Esophagus muscularis mucosa (tissue), 4 donors: Measurements from ENCODE around the gene DOCK4. TPM values are rescaled to one million over a fixed set of nuclear protein-coding genes. Genes with fewer than 3 reads are reported as not detected.

Experiments used
- DNase-seq: peaks from one replicate; pipeline ENCODE4 v3.0.0-alpha.2; 2017; ENCODE audit errors: extremely low spot score
- H3K27ac ChIP-seq, 4 donors: fragments of 200-600 bp; sonication (generic); replicated peaks in 1 of 4; 1 replicate in 3 of 4; 2 replicates in 1 of 4; pipeline ENCODE4 v1.5.1; 2016 to 2019; ENCODE audit warnings: mild to moderate bottlenecking in 1 of 4
- H3K27me3 ChIP-seq, 4 donors: fragments of 200-600 bp; sonication (generic); one replicate each; pipeline versions ENCODE4 v1.5.1 to v1.6.0; 2016 to 2019
- H3K36me3 ChIP-seq, 4 donors: fragments of 200-600 bp; sonication (generic); one replicate each; pipeline ENCODE4 v1.5.1; 2016 to 2019
- H3K4me1 ChIP-seq, 4 donors: fragments of 200-600 bp; sonication (generic); one replicate each; pipeline ENCODE4 v1.5.1; 2016 to 2019
- H3K4me3 ChIP-seq, 4 donors: fragments of 200-600 bp; sonication (generic); 1 replicate in 2 of 4; 2 replicates in 2 of 4; pipeline ENCODE4 v1.5.1; 2016 to 2019; ENCODE audit warnings: mild to moderate bottlenecking in 4 of 4, moderate library complexity in 1 of 4
- H3K9me3 ChIP-seq, 4 donors: fragments of 200-600 bp; sonication (generic); 1 replicate in 3 of 4; 2 replicates in 1 of 4; pipeline ENCODE4 v1.5.1; 2016 to 2019
- EP300 ChIP-seq: sonication (generic); formaldehyde crosslinking; IDR thresholded peaks from one replicate; pipeline ENCODE4 v1.6.1; 2017; ENCODE audit warnings: antibody characterized with exemption
- POLR2A ChIP-seq: fragments of 450-650 bp; IDR thresholded peaks from one replicate; pipeline ENCODE4 v1.6.1; 2017; ENCODE audit warnings: antibody characterized with exemption, moderate library complexity, mild to moderate bottlenecking, low read depth
- POLR2AphosphoS5 ChIP-seq, 2 donors: sonication (generic); formaldehyde crosslinking; IDR thresholded peaks; one replicate each; pipeline ENCODE4 v1.6.1; 2017; ENCODE audit warnings: antibody characterized with exemption in 2 of 2
- WGBS: methylation state at CpG from one replicate; pipeline ENCODE4 v1.1.5; 2018; 5-methylcytosine and 5-hydroxymethylcytosine counted together
- intact Hi-C: fragments of 100-400 bp; cut with DNase I; formaldehyde crosslinking; loops from one replicate; pipeline ENCODE4 v1.15.1; 2023
- total RNA-seq, 4 donors: library from RNA; depleted of rRNA; stranded (reverse); fragments of >200 nt; gene quantifications; one replicate each; pipeline versions ENCODE4 v1.1.0 to v1.2.1, GENCODE V29; 2016
- TF ChIP-seq, protein P1 (sequence below), 3 experiments: fragments of 200-600 bp in 2 of 3; fragments of 450-650 bp in 1 of 3; sonication (generic) in 2 of 3; IDR thresholded peaks; one replicate each; pipeline ENCODE4 v1.5.1; 2017 to 2019; ENCODE audit warnings: antibody characterized with exemption in 3 of 3, mild to moderate bottlenecking in 2 of 3, moderate library complexity in 1 of 3

DOCK4 gene
- total RNA-seq, 4 donors from 2014 or later, result 14.0 to 25.3 (median 18.8) TPM

GRCh38 chr7:112138325-112138852 is 67.8 kb downstream of the DOCK4 start:
- intact Hi-C loops, result loop anchor here (10.0 kb wide), 1 partner anchor 66 kb away; the partner anchor contains the start of genes DOCK4 and ZNF277
- peaks cover 8 to 32% (median 24%) of the 10 kb centered on the region in 4 donors for H3K4me1 ChIP-seq
- DNase-seq, result no peak
- WGBS, result 89% methylated on average over 3 of the region's 3 CpGs
- H3K9me3 ChIP-seq, result no peaks in the 10 kb centered on the region
- H3K36me3 ChIP-seq, result no peaks in the 10 kb centered on the region
- H3K4me3 ChIP-seq, result no peak overlapping the region
- no peak overlapping the region for H3K27ac ChIP-seq
- TF ChIP-seq POLR2A (no peak), EP300 (no peak), POLR2AphosphoS5 (IDR thresholded peaks at IDR 0.05) (no peak)
- TF ChIP-seq, protein P1, sequence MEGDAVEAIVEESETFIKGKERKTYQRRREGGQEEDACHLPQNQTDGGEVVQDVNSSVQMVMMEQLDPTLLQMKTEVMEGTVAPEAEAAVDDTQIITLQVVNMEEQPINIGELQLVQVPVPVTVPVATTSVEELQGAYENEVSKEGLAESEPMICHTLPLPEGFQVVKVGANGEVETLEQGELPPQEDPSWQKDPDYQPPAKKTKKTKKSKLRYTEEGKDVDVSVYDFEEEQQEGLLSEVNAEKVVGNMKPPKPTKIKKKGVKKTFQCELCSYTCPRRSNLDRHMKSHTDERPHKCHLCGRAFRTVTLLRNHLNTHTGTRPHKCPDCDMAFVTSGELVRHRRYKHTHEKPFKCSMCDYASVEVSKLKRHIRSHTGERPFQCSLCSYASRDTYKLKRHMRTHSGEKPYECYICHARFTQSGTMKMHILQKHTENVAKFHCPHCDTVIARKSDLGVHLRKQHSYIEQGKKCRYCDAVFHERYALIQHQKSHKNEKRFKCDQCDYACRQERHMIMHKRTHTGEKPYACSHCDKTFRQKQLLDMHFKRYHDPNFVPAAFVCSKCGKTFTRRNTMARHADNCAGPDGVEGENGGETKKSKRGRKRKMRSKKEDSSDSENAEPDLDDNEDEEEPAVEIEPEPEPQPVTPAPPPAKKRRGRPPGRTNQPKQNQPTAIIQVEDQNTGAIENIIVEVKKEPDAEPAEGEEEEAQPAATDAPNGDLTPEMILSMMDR (IDR thresholded peaks at IDR 0.05), result no peak
- H3K27me3 ChIP-seq, result no peaks in the 10 kb centered on the region

- no peaks in the 10 kb centered on the region for H3K27me3 ChIP-seq
- no peak for TF ChIP-seq POLR2AphosphoS5 (IDR thresholded peaks at IDR 0.05)
- TF ChIP-seq, protein P1 (IDR thresholded peaks at IDR 0.05), result no peak
- intact Hi-C loops, result loop anchor here (10.0 kb wide), 1 partner anchor 67 kb away; the partner anchor contains the start of genes DOCK4 and ZNF277
- H3K36me3 ChIP-seq, result no peaks in the 10 kb centered on the region
- no peak overlapping the region for H3K4me3 ChIP-seq
- no peak for DNase-seq
- H3K27ac ChIP-seq, result peak overlapping the region in 1 of 4 donors; percentile 1
- peaks cover 16 to 31% (median 21%) of the 10 kb centered on the region in 4 donors for H3K4me1 ChIP-seq
- WGBS, result 89% methylated on average over 3 of the region's 3 CpGs
- H3K9me3 ChIP-seq, result no peaks in the 10 kb centered on the region
These were observed 68.8 kb downstream of the DOCK4 start for GRCh38 chr7:112137141-112138101.

DNA sequence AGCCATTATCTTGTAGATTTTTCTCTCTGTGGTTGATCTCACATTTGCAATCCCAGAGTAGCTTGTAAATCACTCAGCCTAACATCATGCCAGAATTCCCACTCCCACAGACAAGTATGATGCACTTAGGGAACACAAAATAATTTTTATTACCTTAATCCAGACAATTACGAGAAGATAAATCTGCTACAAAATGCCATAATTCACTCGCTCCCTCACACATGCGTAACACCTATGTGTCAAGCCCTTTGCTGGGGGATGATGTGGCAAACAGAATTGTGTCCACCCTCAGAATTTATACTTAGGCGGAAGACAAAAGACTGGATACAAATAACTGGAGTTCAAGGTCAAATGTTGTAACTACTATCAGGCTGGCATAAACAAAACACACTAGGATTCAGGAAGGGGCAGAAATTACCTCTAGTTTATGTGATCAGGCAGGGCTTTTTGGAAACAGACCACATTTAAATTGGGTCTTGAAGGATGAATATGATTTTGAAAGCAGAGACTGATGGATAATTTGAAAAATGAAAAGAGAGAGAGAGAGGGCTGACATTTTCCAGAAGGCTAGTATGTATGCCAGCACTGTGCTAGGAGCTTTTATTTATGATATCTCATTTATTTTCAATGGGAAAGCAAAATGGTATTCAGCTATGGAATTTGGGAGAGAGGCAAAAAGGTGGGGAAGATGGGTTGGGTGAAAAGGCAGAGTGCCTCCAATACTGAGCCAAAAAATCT is 69.8 kb downstream of the DOCK4 start:
- Histone ChIP-seq H3K27ac (no peak overlapping the region), H3K4me1 (peaks cover 16 to 39% (median 30%) of the 10 kb centered on the region in 4 donors), H3K27me3 (no peaks in the 10 kb centered on the region), H3K9me3 (no peaks in the 10 kb centered on the region), H3K4me3 (no peak overlapping the region), H3K36me3 (no peaks in the 10 kb centered on the region)
- TF ChIP-seq POLR2AphosphoS5 (IDR thresholded peaks at IDR 0.05), result no peak
- TF ChIP-seq EP300, result no peak
- TF ChIP-seq POLR2A, result no peak
- TF ChIP-seq, protein P1 (IDR thresholded peaks at IDR 0.05), result no peak
- WGBS, result 73% methylated on average over 4 of the region's 4 CpGs
- intact Hi-C loops, result loop anchor here (10.0 kb wide), 1 partner anchor 68 kb away; the partner anchor contains the start of genes DOCK4 and ZNF277
- DNase-seq, result no peak

- H3K4me1 ChIP-seq, result peaks cover 19 to 45% (median 33%) of the 10 kb centered on the region in 4 donors
- H3K27ac ChIP-seq, result no peak overlapping the region
- H3K36me3 ChIP-seq, result no peaks in the 10 kb centered on the region
- no peak for DNase-seq
- no peaks in the 10 kb centered on the region for H3K27me3 ChIP-seq
- TF ChIP-seq, protein P1 (IDR thresholded peaks at IDR 0.05), result no peak
- TF ChIP-seq POLR2AphosphoS5 (IDR thresholded peaks at IDR 0.05) (no peak), POLR2A (no peak), EP300 (no peak)
- intact Hi-C loops, result loop anchor here (10.0 kb wide), 1 partner anchor 69 kb away; the partner anchor contains the start of genes DOCK4 and ZNF277
- H3K9me3 ChIP-seq, result no peaks in the 10 kb centered on the region
- WGBS, result 77% methylated on average over 1 of the region's 1 CpG
- H3K4me3 ChIP-seq, result no peak overlapping the region
These were observed 70.4 kb downstream of the DOCK4 start for GRCh38 chr7:112135815-112136214.
